ENCODE measurements around the gene KLHL21.
"Not testable (repeated sequence)": the region's sequence is repeated elsewhere in the genome, so short reads cannot be mapped to it uniquely, and the experiment has no call there.

KLHL21 gene, protein sequence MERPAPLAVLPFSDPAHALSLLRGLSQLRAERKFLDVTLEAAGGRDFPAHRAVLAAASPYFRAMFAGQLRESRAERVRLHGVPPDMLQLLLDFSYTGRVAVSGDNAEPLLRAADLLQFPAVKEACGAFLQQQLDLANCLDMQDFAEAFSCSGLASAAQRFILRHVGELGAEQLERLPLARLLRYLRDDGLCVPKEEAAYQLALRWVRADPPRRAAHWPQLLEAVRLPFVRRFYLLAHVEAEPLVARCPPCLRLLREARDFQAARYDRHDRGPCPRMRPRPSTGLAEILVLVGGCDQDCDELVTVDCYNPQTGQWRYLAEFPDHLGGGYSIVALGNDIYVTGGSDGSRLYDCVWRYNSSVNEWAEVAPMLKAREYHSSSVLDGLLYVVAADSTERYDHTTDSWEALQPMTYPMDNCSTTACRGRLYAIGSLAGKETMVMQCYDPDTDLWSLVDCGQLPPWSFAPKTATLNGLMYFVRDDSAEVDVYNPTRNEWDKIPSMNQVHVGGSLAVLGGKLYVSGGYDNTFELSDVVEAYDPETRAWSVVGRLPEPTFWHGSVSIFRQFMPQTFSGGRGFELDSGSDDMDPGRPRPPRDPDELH

DNA sequence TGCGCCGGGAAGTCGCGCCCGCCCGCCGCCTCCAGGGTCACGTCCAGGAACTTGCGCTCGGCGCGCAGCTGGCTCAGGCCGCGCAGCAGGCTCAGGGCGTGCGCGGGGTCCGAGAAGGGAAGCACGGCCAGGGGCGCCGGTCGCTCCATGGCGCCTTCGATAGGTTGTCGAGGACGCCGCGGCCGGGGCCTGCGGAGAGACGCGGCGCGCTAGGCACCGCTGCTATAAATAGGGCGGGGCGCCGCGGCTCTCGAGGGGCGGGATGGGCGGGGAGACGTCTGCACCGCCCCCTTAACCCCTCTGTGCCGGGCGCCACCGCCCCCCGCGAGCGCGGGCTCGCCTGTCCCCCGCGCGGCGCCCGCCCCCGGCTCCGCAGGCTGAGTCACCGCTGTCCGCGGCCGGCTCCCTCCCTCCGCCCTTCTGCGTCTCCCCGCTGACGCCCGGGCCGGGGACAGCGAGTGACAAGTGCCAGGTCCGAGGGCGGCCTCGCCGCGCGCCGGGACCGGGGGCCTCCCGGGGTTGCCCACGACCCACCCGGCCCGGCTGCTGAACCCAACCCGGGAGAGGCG lies at the start of gene KLHL21:
TSS of gene KLHL21 (minus strand) at position 201 of the 569 bp plus-strand sequence. CDS start at position 149, 52 bp downstream.
- peak; percentile 89 for DNase-seq

DNA sequence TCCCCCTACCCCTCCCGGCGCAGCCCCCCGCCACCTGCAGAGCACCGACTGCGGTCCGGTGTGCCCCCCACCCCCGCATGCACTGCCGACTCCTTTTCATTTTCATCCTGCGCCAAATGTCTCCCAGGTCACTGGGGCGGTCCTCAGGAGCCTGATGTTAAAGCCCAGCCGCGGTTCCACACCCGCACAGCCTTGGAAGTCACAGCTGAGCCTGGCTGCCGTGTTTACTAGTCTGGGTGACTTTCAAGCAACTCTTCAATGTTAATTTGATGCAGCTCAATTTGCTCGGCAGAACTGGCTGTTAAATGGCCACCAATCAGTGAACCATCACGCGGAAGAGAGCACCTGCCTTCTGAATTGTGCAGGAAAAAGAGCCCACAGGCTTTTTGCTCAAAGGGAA lies 49.2 kb upstream of the KLHL21 start:
- no peak for DNase-seq

DNA sequence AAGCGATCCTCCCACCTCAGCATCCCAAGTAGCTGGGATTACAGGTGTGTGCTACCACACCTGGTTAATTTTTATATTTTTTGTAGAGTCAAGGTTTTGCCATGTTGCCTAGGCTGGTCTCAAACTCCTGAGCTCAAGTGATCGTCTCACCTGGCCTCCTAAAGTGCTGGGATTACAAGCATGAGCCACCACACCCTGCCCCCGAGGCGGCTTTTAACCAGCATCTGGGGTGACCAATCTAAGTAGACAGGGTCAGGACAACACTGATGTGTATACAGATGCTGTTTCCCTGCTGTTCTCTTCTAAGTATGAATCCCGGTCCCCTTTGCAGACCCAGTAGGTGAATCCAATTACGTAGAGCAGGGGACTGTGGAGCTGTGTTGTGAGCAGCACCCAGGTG lies 45.9 kb upstream of the KLHL21 start:
- DNase-seq, result no peak

DNA sequence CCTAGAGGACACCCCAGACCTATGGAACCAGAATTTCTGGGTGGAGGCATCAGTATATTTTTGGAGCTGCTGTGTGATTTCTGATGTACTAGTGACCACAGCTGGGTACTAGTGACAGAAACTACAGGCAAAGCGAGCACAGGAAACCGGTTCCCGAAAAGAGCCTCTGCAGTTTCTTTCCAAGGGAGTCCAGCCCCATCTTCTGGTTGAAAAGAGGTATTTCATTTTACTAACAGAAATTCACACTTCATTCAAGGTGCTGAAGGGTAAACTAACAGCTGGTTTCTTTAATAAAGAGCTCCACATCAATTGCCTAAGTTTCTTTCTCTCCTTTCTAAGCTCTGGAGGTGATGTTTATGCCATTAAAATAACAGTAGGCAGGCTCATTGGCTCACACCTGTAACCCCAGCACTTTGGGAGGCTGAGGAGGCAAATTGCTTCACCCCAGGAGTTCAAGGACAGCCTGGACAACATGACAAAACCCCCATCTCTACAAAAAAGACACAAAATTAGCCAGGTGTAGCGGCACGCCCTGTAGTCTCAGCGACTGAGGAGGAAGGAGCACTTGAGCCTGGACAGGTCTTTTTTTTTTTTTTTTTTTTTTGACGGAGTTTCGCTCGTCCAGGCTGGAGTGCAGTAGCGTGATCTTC lies 44.0 kb upstream of the KLHL21 start:
- peak; percentile 24 for DNase-seq

DNA sequence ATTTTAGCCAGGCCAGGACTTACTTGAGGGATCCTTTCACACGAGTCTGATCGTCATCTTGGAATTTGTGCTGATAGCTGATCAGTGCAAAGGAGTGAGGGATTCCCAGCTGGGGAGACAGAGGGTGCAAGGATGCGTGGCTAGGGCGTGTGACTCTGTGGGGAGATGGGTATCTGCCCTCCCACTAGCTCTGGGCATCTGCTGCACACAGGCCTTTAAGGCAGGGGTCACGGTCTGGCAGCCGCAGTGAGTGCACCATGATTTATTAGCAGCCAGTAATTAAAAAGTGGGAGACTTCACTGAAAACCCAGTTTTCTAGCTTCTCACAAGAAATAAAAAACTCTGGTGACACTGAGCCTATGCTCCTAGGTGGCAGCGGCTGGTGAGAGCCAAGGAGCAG lies 42.3 kb upstream of the KLHL21 start:
- DNase-seq, result no peak

DNA sequence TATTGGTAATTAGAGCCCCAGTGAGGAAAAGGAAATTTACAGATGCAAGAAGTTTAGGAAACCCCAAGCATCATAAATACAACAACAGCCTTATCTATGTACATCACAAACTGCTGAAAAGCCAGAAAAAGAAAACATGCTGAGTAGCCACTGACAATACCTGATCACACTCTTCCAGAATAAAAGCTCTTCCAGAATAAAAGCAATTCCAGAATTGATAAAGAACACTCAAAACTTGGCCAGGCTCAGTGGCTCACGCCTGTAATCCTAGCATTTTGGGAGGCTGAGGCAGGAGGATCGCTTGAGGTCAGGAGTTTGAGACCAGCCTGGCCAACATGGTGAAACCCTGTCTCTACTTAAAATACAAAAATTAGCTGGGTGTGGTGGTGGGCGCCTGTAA lies 38.2 kb upstream of the KLHL21 start:
- not testable (repeated sequence) for DNase-seq

DNA sequence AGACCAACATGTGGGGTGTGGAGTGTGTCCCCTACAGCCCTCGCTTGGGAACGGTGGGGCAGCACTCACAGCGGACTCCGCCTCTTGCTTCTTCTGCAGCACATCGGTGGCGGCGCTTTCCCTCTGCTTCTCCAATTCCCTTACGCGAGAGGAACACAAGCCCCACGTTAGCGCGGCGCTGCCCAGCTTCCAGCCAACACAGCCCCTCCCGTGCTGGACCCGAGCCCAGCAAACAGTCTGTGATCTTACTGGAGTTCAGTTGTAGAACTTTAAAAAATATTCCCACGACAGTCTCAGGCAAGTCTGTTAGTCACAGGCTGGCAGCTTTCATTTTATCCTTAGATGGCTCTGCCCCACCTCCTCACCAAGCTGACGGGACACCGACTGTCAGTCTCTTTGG lies 35.6 kb upstream of the KLHL21 start:
- no peak for DNase-seq

DNA sequence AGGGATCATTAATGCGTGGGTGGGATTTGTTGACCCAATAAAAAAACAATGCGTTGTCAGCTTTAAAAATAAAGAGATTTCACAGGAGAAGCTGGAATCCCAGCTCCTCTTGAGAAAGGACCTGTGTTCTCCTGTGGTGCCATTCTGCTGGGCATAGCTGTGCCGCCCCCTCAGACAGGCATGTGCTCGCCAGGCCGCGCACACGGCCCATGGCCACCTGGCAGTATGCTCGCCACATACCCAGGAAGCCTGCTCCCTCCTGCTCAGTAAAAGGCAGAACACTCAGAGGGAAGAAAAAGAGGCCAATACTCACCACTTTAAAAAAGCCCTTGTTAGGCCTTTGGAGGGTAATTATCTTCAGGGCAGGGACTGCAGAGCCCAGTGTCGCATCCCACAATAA lies 35.1 kb upstream of the KLHL21 start:
- no peak for DNase-seq

DNA sequence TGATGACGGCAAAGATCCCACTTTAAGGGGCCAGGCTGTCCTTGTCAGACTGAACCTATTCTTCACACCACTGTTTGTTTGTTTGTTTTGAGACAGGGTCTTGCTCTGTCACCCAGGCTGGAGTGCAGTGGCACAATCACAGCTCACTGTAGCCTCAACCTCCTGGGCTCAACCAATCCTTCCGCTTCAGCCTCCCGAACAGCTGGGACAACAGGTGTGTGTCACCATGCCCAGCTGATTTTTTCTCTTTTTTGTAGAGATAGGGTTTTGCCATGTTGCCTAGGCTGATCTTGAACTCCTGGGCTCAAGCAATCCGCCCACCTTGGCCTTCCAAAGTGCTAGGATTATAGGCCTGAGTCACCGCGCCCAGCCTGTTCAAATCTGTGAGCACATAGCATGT lies 34.1 kb upstream of the KLHL21 start:
- DNase-seq, result not testable (repeated sequence)

DNA sequence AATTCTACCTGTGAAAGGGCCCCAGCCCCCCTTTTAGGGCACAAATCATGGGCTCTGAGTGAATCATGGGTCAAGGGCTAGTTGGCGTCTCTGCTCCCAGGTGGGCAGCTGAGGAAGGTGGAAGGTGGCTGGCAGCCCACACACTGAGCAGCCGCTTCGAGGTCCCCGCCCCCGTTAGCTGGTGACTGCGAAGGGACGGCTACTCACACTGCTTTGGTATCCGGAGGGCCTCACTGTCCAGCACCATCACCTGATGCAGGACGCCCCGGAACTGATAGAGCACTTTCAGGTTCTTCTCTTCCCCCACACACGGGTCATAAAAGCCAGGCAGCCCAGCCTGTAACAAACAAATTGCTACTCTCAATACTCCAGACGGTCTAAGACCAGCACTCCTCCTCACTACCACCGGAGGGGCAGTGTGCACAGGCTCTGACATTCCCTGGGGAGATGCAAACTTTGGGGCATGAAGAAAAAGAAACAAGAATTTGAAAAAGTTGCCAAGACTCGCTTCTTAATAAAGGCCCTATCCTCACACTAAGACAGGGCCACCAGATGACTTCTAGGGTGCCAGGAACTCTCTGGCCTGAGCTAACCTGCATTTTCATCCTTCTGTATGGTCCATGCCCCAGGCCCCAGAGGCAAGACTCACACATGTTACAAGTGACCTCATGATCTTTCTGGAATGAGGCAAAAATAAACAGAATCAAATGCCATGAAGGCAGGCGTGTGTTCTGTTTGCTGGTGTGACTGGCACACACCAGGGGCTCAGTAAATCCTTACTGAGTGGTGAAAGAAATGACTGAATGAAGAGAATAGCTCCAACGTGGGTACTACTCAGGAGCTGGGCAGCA lies 33.5 kb upstream of the KLHL21 start:
- DNase-seq, result no peak

DNA sequence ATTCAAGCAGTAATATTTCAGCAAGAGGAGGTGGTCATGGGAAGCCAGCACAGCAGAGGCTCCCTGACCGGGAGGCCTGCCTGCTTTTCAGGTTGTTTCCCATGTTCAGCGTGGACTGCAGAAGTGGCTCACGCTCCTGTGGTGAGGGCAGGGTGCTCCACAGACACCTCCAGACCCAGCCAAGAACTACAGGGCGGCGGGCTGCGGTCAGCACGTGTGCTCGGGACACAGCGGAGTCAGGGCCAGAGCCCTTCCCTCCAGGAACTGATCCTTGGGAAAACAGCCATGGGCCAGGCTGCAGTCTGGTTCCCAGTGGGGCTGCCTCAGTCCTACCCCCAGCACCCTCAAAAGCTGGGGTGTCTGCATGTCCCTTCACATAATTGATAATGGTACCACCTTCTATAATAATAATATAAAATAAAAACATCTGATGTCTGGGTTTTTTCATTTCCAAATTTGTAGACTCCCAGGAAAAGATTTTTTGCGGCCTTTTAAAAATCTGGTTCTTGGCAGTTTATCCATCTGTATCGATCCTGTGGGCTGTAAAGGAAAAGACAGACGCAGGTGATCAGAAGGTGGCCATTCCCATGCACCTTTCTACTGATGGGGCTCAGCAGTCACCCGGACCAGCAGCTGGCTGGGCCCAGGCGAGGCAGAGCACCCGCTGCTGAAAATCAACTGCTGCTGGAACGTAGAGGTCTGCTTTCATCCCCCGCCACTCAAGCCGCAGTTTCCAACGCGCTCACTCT lies 32.7 kb upstream of the KLHL21 start:
- no peak for DNase-seq

DNA sequence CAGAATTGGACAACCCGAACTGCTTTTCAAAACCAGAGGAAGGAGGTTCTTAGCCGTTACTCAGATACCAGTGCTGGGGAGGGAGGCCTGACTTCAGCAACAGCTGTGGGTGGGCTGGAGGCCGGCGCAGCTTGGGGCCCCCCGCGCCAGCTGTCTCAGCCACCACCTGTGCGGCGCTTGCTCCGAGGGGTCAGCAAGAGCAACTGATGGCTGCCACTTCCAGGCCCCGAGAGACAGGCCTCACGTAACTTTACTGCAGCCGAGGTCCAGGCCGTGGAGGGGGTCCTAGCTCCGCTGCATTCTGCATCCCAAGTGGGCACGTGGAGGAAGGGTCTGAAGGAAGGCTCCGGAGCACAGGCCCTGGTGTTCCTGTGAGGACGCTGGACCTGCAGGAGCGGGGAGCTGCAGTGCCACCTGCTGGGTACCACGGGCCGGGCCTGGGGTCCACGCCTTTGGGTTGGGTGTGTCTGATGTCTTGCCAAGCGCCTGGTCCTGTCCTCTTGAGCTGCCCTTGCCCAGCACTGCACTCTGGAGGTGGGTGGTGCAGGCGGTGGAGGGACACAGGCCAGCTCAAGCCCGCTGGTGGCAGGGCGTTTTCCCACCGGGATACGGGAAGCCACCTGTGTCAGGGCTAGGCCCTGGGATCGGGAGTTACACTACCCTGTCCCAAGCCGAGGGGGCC lies 31.8 kb upstream of the KLHL21 start:
- DNase-seq, result peak; percentile 33

DNA sequence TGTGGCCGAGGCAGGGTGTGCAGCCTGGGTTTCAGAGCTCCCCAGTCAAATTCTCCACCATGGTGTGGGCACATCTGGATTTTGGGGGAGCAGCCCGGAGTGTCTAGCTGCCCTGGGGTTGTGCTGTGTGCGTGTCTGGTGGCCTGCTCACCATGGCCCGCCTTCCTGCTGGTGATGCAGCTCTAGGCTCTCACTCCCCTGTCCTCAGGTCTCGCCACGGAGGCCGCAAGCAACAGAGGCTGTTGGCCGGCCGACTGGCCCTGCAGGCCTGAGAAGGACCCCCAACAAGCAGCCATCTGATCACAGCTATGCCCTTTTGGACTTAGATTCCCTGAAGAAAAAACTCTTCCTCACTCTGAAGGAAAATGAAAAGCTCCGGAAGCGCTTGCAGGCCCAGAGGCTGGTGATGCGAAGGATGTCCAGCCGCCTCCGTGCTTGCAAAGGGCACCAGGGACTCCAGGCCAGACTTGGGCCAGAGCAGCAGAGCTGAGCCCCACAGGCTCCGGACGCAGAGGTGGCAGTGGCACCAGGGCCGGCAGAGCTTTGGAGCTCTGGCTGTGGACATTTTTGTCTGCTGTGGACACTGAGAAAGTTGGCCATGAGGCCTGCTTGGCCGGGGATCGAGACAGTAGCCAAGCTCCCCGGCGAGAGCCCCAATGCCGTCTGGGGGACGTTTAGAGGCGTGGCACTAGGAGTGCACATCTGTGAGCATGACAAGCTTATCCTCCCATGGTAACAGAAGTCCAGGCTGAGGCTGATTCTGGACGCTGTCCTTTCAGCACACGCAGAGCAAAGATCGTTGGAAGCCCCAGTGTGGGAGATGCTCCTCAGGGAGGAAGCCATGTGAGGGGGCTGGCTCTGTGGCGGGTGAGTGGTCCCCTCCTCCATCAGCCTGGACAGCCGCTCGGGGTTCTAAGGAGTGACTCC lies 30.2 kb upstream of the KLHL21 start:
- DNase-seq, result no peak

DNA sequence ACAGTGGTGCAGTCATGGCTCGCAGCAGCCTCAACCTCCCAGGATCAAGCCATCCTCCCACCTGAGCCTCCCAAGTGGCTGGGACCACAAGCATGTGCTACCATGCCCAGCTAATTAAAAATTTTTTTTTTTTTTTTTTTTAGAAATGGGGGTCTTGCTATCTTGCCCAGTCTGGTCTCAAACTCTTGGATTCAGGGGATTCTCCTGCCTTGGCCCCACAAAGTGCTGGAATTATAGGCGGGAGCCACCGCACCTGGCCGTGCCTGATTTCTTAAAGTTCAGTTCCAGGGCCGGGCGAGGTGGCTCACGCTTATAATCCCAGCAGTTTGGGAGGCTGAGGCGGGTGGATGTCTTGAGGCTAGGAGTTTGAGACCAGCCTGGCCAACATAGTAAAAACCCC lies 28.4 kb upstream of the KLHL21 start:
- no peak for DNase-seq

DNA sequence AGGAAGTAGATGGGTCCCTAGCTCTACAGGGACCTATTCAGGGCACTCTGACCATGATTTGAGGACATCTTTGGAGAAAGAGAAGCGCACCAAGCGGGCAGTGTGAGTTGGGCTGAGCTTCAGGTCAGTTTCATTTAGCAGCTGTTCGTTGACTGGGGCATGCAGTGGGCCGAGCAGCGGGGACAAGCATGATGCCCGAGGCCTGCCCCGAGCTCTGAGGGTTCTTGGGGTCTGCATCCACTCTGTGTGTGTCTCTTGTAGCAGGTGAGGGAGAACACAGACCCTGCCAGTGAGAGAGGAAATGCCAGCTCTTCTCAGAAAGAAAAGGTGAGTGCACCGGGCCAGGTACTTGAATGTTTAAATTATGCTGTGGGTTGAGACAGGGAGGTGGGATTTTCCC lies 27.4 kb upstream of the KLHL21 start:
- DNase-seq, result no peak

DNA sequence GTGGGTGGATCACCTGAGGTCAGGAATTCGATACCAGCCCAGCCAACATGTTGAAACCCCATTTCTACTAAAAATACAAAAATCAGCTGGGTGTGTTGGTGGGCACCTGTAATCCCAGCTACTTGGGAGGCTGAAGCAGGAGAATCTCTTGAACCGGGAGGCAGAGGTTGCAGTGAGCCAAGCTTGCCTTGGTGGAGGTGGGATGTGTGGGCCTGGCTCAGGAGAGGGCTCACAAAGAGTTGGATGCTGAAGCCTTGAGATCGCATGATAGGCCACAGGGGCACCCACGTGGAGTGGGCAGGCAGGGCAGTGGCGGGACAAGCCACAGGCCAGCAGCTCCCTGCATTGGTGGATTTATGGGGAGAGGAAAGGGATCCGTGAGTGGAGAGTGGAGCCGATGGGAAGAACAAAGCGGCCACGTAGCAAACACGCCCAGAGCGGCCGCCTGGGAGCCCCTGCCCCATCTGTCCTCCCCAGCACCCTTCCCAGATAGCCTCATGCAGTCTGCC lies 26.4 kb upstream of the KLHL21 start:
- no peak for DNase-seq

DNA sequence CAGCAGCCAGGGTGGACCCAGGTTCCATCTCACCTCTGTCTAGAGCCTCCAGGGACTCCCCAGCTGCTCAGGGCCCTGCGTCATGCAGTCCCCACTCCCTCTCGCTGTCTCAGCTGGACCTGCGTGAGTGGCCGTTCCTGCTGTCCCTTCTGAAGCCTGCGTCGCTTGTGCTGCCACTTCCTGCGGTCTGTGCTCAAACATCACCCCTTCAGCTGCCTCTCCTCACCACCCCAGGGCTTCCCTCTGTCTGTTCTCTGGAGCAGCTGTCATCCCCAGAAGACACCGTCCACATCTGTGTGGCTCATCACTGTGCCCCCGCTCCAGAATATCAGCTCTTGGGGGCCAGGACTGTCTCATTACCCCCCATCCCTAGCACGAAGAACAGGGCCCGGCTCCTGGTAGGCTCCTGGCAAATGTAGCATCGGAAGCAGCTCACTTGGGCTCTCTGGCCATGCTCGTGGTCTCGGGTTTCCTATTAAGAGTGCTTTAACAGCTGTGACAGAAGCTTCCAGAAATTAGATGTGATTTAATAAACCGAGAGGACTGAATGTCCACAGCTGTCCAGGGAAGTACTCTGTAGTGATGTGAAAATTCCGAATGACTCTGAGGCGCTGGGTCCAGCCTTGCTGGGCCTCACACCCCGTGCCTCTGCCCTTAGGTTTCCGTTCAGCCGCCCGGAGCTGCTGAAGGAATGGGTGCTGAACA lies 25.3 kb upstream of the KLHL21 start:
- DNase-seq, result no peak

DNA sequence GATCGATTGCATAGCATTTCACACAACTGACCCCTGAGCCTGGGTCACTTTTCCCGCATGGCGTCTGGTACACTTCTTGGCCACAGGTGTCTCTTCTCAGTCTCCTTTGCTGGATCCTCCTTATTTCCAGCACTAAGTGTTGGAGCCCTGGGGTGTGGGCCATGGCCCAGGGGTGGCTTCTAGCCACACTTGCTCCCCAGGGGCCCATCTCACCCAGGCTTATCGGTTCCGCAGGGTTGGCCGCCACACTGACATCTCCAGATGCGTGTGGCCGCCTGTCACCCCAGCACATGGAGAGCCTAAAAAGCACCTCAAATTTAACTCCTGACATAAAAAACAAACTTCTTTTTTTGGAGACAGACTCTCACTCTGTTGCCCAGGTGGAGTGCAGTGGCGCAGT lies 24.4 kb upstream of the KLHL21 start:
- DNase-seq, result no peak

DNA sequence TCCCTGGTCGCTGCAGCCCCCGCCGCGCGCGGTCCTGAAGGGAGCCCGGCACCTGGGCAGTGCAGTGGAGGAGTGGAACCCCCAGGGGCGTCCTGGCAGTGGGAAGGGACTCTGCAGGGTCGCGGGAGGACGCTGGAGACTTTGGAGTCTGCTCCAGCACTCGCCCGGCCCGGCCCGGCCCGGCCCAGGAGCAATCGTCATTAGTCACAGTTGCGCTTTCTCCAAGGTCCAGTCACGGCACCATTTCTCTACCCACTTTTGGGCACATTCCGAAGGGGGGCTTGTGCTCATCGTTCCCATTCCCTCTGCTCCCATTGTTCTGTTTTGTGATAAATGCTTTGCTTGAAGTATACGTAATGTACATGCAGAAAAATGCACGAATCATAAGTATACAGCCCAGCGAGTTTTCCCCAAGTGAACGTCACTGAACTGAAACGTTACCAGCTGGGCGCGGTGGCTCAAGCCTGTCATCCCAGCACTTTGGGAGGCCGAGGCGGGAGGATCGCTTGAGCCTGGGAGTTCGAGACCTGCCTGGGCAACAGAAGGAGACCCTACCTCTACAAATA lies 23.0 kb upstream of the KLHL21 start:
- DNase-seq, result no peak

All from CD4-positive, alpha-beta T cell treated with Interleukin-15 for 1 hour (primary cell).